Stimulated activated effector memory CD8-positive, alpha-beta T cell treated with anti-CD3 and anti-CD28 coated beads, Interleukin-12 subunit alpha, Interleukin-12 subunit beta, amount 100 ng/mL, for 72 hours (primary cell): Measurements from ENCODE around the gene DOC2B.
A peak's percentile ranks its signal among the peaks of the same experiment; 100 is the strongest.
"Not testable (repeated sequence)": the region's sequence is repeated elsewhere in the genome, so short reads cannot be mapped to it uniquely, and the experiment has no call there.

ENCODE experiments used
- ATAC-seq: fragments of 150-1000 bp; cut with Tn5 transposase; 2 replicates; pipeline ENCODE4 v1.10.0; 2021
- DNase-seq, 2 donors: peaks; one replicate each; pipeline ENCODE4 v3.0.0; 2021 to 2022; ENCODE audit warnings: low spot score in 2 of 2
- H3K27ac Mint-ChIP-seq: one replicate; pipeline ENCODE4 v1.8.0; 2022; ENCODE audit warnings: mild to moderate bottlenecking, mixed read lengths
- H3K36me3 Mint-ChIP-seq: one replicate; pipeline ENCODE4 v1.8.0; 2022; ENCODE audit warnings: mild to moderate bottlenecking, mixed read lengths
- H3K4me1 Mint-ChIP-seq: one replicate; pipeline ENCODE4 v1.8.0; 2022; ENCODE audit warnings: mixed read lengths
- H3K4me3 Mint-ChIP-seq: one replicate; pipeline ENCODE4 v1.8.0; 2022; ENCODE audit warnings: mild to moderate bottlenecking, mixed read lengths
- H3K9me3 Mint-ChIP-seq: one replicate; pipeline ENCODE4 v1.8.0; 2022; ENCODE audit warnings: mixed read lengths

The DOC2B gene

GRCh38 chr17:135022-135421, 46.4 kb downstream of the DOC2B start:
- not testable (repeated sequence) for H3K4me3 Mint-ChIP-seq, H3K9me3 Mint-ChIP-seq, H3K27ac Mint-ChIP-seq, H3K4me1 Mint-ChIP-seq, ATAC-seq, H3K36me3 Mint-ChIP-seq
- peak in 1 of 2 donors; percentile 41 for DNase-seq

GRCh38 chr17:134332-134785, 47.1 kb downstream of the DOC2B start:
- not testable (repeated sequence) for H3K9me3 Mint-ChIP-seq, H3K4me1 Mint-ChIP-seq, H3K27ac Mint-ChIP-seq, H3K36me3 Mint-ChIP-seq, H3K4me3 Mint-ChIP-seq
- ATAC-seq (peak; percentile 89), DNase-seq (peak in 1 of 2 donors; percentile 58)

- H3K9me3 Mint-ChIP-seq, H3K4me3 Mint-ChIP-seq, H3K36me3 Mint-ChIP-seq, DNase-seq, H3K4me1 Mint-ChIP-seq, ATAC-seq, H3K27ac Mint-ChIP-seq: not testable (repeated sequence)
Observed at GRCh38 chr17:133932-134331, 47.5 kb downstream of the DOC2B start.

- not testable (repeated sequence) for H3K4me1 Mint-ChIP-seq, H3K4me3 Mint-ChIP-seq, H3K36me3 Mint-ChIP-seq, ATAC-seq, H3K9me3 Mint-ChIP-seq, H3K27ac Mint-ChIP-seq
- DNase-seq, result peak in 1 of 2 donors; percentile 66
Observed at GRCh38 chr17:118339-118917, 63.0 kb downstream of the DOC2B start.

- not testable (repeated sequence) for H3K36me3 Mint-ChIP-seq, H3K27ac Mint-ChIP-seq, H3K4me1 Mint-ChIP-seq, DNase-seq, H3K4me3 Mint-ChIP-seq, ATAC-seq, H3K9me3 Mint-ChIP-seq
Observed at GRCh38 chr17:113111-113510, 68.3 kb downstream of the DOC2B start.
